HG03432 (cell line): Measurements from ENCODE around the gene SSTR5.
"Not testable (repeated sequence)": the region's sequence is repeated elsewhere in the genome, so short reads cannot be mapped to it uniquely, and the experiment has no call there.

Experiments
- ATAC-seq: cut with Tn5 transposase; IDR thresholded peaks from one replicate; pipeline ENCODE4 v1.9.1; 2021; ENCODE audit warnings: mild to moderate bottlenecking, moderate library complexity; ENCODE audit not compliant: unreplicated experiment

Gene SSTR5

GRCh38 chr16:1073262-1073558, 663 bp downstream of the SSTR5 start:
- no peak for ATAC-seq

DNA sequence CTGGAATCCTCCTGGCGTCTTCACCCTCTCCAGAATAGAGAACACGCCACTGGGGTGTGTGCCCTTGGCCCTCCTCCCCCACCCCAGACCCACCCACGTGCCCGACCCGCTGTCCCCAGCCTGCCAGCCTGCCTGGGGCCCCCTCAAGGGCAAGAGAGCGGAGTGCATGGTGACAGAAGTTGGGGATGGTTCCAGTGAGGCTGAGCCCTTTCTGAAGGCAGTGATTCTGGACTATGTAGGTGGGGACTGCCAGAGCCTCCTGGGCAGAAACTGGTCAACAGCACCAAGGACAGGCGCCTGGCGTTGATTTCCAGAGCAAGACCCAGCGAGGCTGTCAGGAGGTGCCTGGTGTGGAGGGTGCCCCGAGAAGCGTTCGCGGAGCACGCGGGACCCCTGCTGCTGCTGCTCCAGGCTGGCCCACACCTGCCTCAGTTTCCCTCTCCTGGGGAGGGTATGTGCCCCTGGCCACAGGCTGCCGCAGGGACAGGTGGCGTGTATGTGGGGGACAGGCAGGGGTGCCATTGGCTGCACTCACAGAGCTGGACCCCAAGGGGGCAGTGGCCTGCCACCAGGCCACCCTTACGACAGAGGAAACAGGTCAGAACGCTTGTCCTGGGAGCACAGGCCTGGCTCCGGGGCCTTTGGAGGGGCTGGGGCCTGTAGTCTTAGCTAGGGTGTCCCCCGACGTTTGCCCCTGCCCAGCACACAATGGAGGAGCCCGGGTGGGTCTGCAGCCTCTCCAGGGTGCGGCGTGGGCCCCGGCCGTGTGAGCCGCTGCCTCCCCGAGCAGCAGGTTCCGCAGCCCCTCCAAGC, 1.2 kb downstream of the SSTR5 start:
- no peak for ATAC-seq

DNA sequence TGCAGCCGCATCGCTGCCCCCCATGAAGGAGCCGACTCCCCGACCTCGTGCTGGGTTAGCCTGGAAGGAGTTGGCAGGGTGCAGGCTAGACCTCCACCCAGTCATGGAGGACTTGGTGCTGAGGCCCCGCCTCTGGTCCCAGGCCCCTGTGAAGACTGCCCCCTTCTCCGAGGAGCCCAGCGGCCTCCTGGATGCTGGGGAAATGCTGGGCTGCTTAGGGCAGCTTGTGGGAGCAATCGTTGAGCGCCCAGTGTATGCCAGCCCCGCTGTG, 1.8 kb downstream of the SSTR5 start:
- ATAC-seq, result no peak

- no peak for ATAC-seq
Observed at GRCh38 chr16:1075546-1075945, 3.0 kb downstream of the SSTR5 start.

GRCh38 chr16:1076801-1077576, 4.4 kb downstream of the SSTR5 start:
- ATAC-seq, result no peak

- ATAC-seq, result no peak
Observed at GRCh38 chr16:1077877-1078578, 5.5 kb downstream of the SSTR5 start.

DNA sequence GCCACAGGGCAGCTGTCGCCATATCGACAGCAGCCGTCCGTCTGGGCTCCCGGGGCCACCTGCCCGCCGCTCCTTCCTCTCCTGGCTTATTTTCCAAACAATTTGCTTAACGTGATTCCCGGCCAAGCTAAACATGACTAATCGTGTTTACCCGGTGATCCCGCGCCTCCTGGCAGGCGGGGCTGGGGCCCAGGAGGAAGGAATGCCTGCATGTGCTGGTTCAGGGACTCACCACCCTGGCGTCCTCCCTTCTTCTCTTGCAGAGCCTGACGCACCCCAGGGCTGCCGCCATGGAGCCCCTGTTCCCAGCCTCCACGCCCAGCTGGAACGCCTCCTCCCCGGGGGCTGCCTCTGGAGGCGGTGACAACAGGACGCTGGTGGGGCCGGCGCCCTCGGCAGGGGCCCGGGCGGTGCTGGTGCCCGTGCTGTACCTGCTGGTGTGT, 6.1 kb downstream of the SSTR5 start:
- ATAC-seq, result no peak

DNA sequence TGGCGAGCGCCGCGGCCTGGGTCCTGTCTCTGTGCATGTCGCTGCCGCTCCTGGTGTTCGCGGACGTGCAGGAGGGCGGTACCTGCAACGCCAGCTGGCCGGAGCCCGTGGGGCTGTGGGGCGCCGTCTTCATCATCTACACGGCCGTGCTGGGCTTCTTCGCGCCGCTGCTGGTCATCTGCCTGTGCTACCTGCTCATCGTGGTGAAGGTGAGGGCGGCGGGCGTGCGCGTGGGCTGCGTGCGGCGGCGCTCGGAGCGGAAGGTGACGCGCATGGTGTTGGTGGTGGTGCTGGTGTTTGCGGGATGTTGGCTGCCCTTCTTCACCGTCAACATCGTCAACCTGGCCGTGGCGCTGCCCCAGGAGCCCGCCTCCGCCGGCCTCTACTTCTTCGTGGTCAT, 6.8 kb downstream of the SSTR5 start:
- ATAC-seq, result no peak

DNA sequence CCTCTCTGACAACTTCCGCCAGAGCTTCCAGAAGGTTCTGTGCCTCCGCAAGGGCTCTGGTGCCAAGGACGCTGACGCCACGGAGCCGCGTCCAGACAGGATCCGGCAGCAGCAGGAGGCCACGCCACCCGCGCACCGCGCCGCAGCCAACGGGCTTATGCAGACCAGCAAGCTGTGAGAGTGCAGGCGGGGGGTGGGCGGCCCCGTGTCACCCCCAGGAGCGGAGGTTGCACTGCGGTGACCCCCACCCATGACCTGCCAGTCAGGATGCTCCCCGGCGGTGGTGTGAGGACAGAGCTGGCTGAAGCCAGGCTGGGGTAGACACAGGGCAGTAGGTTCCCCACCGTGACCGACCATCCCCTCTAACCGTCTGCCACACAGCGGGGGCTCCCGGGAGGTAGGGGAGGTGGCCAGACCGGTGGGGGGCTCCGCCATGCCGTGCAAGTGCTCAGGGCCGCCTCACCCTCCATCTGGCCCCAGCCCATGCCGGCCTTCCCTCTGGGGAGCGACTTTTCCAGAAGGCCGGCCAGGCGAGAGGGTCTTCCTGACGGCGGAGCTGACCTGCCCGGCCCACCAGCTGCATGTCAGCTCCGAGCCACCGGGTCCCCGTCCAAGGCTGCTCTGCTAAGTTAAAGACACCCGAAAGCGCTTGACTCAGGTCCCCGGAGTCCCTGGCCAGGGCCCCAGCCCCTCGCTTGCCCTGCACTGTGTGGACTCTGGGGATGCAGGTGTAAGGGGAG, 7.4 kb downstream of the SSTR5 start:
- no peak for ATAC-seq

DNA sequence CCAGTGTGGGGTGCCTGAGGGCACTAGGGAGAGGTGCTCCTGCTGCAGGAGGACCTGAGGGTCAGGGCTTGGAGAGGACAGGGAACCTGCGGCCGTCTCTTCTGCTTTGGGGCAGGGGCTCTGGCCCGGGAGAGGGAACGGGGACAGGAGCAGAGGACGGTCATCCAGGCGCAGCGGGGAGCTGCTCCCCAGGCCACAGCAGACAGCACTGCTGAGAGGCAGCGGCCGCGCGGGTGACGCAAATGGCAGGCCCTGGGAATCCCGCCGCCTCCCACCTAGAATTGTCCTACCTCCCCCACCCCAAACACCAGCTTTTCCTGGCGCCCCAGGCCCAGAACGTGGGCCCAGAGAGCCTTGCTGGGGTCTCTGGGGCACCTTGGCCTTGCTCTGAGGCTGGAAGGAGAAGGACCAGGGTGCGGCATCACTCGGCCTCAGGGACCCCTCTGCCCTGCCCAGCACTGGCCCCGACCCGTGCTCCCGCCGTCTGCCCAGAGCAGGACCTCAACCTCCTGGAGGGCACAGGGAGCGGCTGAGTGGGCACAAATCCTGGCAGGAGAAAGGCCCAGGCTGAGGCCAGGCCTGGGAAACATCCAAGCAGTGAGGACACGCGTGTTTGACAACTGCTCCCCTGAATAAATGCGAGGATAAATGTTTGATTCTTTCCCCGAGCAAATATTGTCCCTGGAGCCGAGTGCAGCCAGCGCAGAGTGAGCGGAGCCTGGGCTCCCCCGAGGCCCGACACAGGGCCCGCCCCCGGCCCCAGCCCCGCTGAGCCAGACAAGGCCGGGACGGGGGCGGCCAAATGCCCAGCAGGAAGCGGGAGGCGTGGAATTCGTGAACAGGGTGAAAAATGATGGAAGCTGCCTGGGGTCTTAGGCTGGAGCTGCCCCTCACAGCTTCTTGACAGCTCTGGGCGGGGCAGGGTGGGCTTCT, 8.5 kb downstream of the SSTR5 start:
- no peak for ATAC-seq

GRCh38 chr16:1081734-1082265, 9.3 kb downstream of the SSTR5 start:
- ATAC-seq, result no peak

DNA sequence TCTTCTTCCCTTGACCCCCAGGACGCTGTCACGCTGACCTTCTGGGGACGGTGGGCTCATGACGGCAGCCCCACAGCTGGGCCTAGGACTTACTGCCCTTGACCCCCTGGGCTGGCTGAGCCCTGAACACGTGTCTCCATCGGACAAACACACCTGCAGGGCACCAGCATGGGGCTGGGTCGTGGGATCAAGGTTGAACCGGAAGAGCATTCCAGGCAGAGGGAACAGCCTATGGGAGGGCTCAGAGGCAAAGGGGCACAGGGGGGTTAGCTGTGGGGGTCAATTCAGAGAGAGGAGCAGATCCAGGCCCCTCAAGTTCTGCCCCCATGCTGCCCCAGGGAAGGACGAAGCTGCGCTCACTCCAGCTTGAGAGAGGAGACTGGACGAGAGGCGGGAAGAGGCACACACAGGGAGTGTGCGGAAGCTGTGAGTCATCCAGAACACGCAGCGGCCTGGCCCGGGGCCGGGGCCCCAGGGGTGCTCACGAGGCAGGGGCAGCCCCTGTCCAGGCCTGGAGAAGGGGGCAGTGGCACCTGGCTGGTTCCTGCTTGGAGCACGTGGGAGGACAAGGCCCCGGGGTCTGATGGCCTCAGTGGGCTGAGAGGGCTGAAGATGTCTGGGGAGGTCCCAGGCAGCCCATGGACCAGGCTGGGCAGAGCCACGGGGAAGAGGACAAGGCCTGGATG, 9.9 kb downstream of the SSTR5 start:
- no peak for ATAC-seq

DNA sequence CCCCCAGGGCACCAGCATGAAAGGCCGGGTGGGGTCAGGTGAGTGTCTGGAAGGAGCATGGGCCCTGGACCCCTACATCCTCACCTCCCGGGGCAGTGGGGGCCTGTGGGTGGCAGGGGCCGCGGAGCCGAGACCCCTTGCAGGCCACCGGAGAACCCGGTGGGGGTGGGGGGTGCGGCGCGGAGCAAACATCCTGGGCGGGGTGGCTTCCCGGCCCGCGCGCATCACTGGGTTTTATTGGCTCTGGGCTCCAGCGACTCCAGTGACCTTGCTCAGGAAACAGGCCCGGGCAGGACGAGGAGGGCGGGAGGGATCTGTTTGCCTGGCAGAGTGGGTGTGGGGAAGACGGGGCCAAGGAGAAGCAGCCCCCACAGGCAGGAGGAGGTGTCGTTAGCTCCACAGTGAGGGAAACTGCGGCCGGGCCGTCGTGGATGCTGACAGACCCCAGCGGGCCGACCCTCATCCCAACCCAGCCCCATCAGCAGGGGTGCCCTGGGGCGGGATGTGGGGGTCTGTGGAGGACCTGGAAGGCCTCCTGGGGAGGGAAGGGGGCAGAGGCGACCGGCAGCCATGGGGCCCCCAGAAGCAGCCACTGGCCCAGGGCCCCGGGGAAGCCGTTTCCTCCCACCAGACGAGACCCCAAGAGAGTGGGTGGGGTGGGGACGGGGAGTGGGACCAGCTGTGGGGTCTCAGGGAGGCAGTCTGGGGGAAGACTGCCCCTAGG, 10.6 kb downstream of the SSTR5 start:
- no peak for ATAC-seq

GRCh38 chr16:1084971-1085370, 12.4 kb downstream of the SSTR5 start:
- no peak for ATAC-seq

- not testable (repeated sequence) for ATAC-seq
Observed at GRCh38 chr16:1086443-1086842, 13.9 kb downstream of the SSTR5 start.

- ATAC-seq, result no peak
Observed at GRCh38 chr16:1088295-1089170, 16.0 kb downstream of the SSTR5 start.

DNA sequence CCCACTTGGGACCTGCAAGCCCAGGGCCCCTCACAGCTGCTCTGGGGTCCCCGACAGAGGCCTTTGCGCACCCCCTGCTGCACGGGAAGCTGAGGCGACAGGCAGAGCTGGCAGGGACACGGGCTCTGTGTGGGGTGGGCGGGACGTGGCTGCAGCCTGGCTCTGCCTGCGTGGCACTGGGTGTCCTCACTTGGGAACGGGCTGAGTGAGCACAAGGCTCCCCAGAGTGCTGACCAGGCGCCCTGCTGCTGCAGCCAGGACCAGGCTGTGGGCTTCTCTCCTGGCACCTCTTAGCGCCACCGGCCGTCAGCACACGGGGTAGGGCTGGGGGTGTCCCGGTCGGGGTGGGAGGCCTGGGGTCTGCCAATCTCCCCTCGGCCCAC, 16.9 kb downstream of the SSTR5 start:
- no peak for ATAC-seq
